Astrocyte (in vitro differentiated cells and primary cell): ENCODE results near the gene TLE1. TPM values are rescaled to one million over a fixed set of nuclear protein-coding genes. Genes with fewer than 3 reads are reported as not detected.

ENCODE experiments used
- DNase-seq: peaks from one replicate; pipeline ENCODE4 v3.0.0-alpha.2; 2010; ENCODE audit warnings: low read depth
- FAIRE-seq: peaks from 2 replicates; lab custom pipeline; 2011; peaks lifted over from hg19 to GRCh38; lab: Jason Lieb, UNC
- H2AFZ ChIP-seq: 2 replicates; pipeline ENCODE4 v1.6.0; 2012; ENCODE audit warnings: low read depth, low read length, inconsistent platforms
- H3K27ac ChIP-seq: 2 replicates; pipeline ENCODE4 v1.5.1; 2011; ENCODE audit warnings: low read depth, low read length, inconsistent platforms
- H3K27me3 ChIP-seq: 2 replicates; pipeline ENCODE4 v1.6.0; 2011; ENCODE audit warnings: low read length, inconsistent platforms; ENCODE audit not compliant: insufficient read depth
- H3K36me3 ChIP-seq: 2 replicates; pipeline ENCODE4 v1.5.1; 2011; ENCODE audit warnings: low read length, inconsistent platforms; ENCODE audit not compliant: insufficient read depth
- H3K4me1 ChIP-seq: 2 replicates; pipeline ENCODE4 v1.5.1; 2011; ENCODE audit warnings: low read length, inconsistent platforms; ENCODE audit not compliant: insufficient read depth
- H3K4me2 ChIP-seq: 2 replicates; pipeline ENCODE4 v1.6.0; 2012; ENCODE audit warnings: low read length, inconsistent platforms
- H3K4me3 ChIP-seq: 2 replicates; pipeline ENCODE4 v1.5.1; 2011; ENCODE audit warnings: low read depth, mild to moderate bottlenecking, low read length, inconsistent platforms; ENCODE audit not compliant: insufficient read depth
- H3K79me2 ChIP-seq: 2 replicates; pipeline ENCODE4 v1.6.0; 2012; ENCODE audit warnings: mild to moderate bottlenecking, low read length, inconsistent platforms; ENCODE audit not compliant: insufficient read depth
- H3K9ac ChIP-seq: 2 replicates; pipeline ENCODE4 v1.6.0; 2012; ENCODE audit warnings: mild to moderate bottlenecking, low read length, inconsistent platforms
- H3K9me3 ChIP-seq: 2 replicates; pipeline ENCODE4 v1.5.1; 2012; ENCODE audit warnings: low read depth, mild to moderate bottlenecking, low read length, inconsistent platforms; ENCODE audit not compliant: insufficient read depth
- H4K20me1 ChIP-seq: 2 replicates; pipeline ENCODE4 v1.6.0; 2012; ENCODE audit warnings: low read length, inconsistent platforms; ENCODE audit not compliant: insufficient read depth
- H3K27ac Mint-ChIP-seq: one replicate; pipeline ENCODE4 v1.8.0; 2021; ENCODE audit warnings: mild to moderate bottlenecking, mixed read lengths; ENCODE audit not compliant: unreplicated experiment
- H3K27me3 Mint-ChIP-seq: one replicate; pipeline ENCODE4 v1.8.0; 2021; ENCODE audit warnings: low read depth, mixed read lengths; ENCODE audit not compliant: unreplicated experiment
- H3K36me3 Mint-ChIP-seq: one replicate; pipeline ENCODE4 v1.8.0; 2021; ENCODE audit warnings: low read depth, mixed read lengths; ENCODE audit not compliant: unreplicated experiment
- H3K4me1 Mint-ChIP-seq: one replicate; pipeline ENCODE4 v1.8.0; 2021; ENCODE audit warnings: low read depth, mixed read lengths; ENCODE audit not compliant: unreplicated experiment
- H3K4me3 Mint-ChIP-seq: one replicate; pipeline ENCODE4 v1.8.0; 2021; ENCODE audit warnings: mild to moderate bottlenecking, moderate library complexity, mixed read lengths; ENCODE audit not compliant: unreplicated experiment
- H3K9me3 Mint-ChIP-seq: one replicate; pipeline ENCODE4 v1.8.0; 2021; ENCODE audit warnings: mild to moderate bottlenecking, mixed read lengths; ENCODE audit not compliant: unreplicated experiment
- CTCF ChIP-seq: IDR thresholded peaks from 2 replicates; pipeline ENCODE4 v1.5.1; 2011; ENCODE audit warnings: low read depth, mild to moderate bottlenecking, inconsistent platforms, low read length, moderate library complexity; ENCODE audit not compliant: insufficient read depth
- EZH2 ChIP-seq: IDR thresholded peaks from 2 replicates; pipeline ENCODE4 v1.6.1; 2012; ENCODE audit warnings: mild to moderate bottlenecking, low read length, inconsistent platforms; ENCODE audit not compliant: insufficient read depth
- total RNA-seq: library from RNA; stranded (reverse); gene quantifications from 2 replicates; pipeline ENCODE4 v1.2.1, GENCODE V29; 2021

The TLE1 gene
- total RNA-seq, 1 donor from 2014 or later = 29.6 TPM

DNA sequence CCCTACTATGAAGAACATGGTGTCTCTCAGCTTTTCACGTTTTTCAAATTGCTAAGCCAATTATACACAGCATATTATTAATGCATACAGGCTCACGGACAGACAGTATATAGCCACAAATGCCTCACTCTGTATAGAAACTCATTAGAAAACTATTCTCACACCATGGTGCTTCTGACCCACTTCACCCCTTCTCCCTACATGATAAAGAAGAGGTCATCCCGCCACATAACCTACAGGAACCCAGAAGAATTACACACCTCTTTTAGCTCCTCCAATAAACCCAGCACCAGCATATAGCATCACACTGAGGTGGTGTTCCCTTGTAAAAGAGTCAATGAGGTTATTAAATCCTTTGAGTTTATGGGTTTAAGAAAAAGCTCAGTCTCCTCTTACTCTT, 5.6 kb downstream of the TLE1 start:
- H4K20me1 ChIP-seq = peaks cover 61% of the 10 kb centered on the region
- peaks cover 8% of the 10 kb centered on the region for H3K4me1 Mint-ChIP-seq
- H3K4me3 Mint-ChIP-seq = no peak overlapping the region

GRCh38 chr9:81683238-81683637, 6.1 kb downstream of the TLE1 start:
- DNase-seq = no peak
- H3K9ac ChIP-seq = no peak overlapping the region
- Mint-ChIP-seq H3K9me3 (peaks cover 2% of the 10 kb centered on the region), H3K4me3 (no peak overlapping the region), H3K27ac (no peak overlapping the region), H3K4me1 (peaks cover 8% of the 10 kb centered on the region), H3K27me3 (no peaks in the 10 kb centered on the region), H3K36me3 (peaks cover 5% of the 10 kb centered on the region)
- TF ChIP-seq CTCF (no peak), EZH2 (no peak)
- no peak for FAIRE-seq
- H3K27ac ChIP-seq = no peak overlapping the region
- H3K4me3 ChIP-seq = no peak overlapping the region
- H3K27me3 ChIP-seq = no peaks in the 10 kb centered on the region
- H4K20me1 ChIP-seq = peaks cover 61% of the 10 kb centered on the region
- no peaks in the 10 kb centered on the region for H3K9me3 ChIP-seq
- peaks cover 20% of the 10 kb centered on the region for H3K4me1 ChIP-seq
- no peak overlapping the region for H2AFZ ChIP-seq
- no peaks in the 10 kb centered on the region for H3K36me3 ChIP-seq
- H3K79me2 ChIP-seq = peaks cover 75% of the 10 kb centered on the region
- peak overlapping the region; percentile 69 for H3K4me2 ChIP-seq

More for the DNA sequence above, 5.6 kb downstream of the TLE1 start:
- H3K4me1 ChIP-seq = peaks cover 20% of the 10 kb centered on the region
- H3K9ac ChIP-seq = no peak overlapping the region
- no peaks in the 10 kb centered on the region for H3K27me3 ChIP-seq
- H3K27ac Mint-ChIP-seq = no peak overlapping the region
- no peak overlapping the region for H3K4me3 ChIP-seq
- no peak for TF ChIP-seq EZH2
- TF ChIP-seq CTCF = no peak
- H3K9me3 Mint-ChIP-seq = peaks cover 2% of the 10 kb centered on the region
- H2AFZ ChIP-seq = no peak overlapping the region
- H3K79me2 ChIP-seq = peaks cover 73% of the 10 kb centered on the region
- no peaks in the 10 kb centered on the region for H3K36me3 ChIP-seq
- H3K4me2 ChIP-seq = no peak overlapping the region
- no peaks in the 10 kb centered on the region for H3K9me3 ChIP-seq
- no peak for FAIRE-seq
- no peak overlapping the region for H3K27ac ChIP-seq
- H3K36me3 Mint-ChIP-seq = peaks cover 5% of the 10 kb centered on the region
- no peaks in the 10 kb centered on the region for H3K27me3 Mint-ChIP-seq
- no peak for DNase-seq

GRCh38 chr9:81682797-81683196, 6.5 kb downstream of the TLE1 start:
- H2AFZ ChIP-seq = no peak overlapping the region
- H3K4me1 ChIP-seq = peaks cover 20% of the 10 kb centered on the region
- H3K27me3 ChIP-seq = no peaks in the 10 kb centered on the region
- peaks cover 62% of the 10 kb centered on the region for H4K20me1 ChIP-seq
- Mint-ChIP-seq H3K9me3 (peaks cover 2% of the 10 kb centered on the region), H3K36me3 (peaks cover 5% of the 10 kb centered on the region), H3K27ac (no peak overlapping the region), H3K4me1 (peaks cover 9% of the 10 kb centered on the region), H3K4me3 (no peak overlapping the region), H3K27me3 (no peaks in the 10 kb centered on the region)
- no peak overlapping the region for H3K27ac ChIP-seq
- peak; percentile 58 for DNase-seq
- no peak overlapping the region for H3K9ac ChIP-seq
- no peaks in the 10 kb centered on the region for H3K36me3 ChIP-seq
- peaks cover 72% of the 10 kb centered on the region for H3K79me2 ChIP-seq
- no peak for FAIRE-seq
- no peak overlapping the region for H3K4me3 ChIP-seq
- H3K4me2 ChIP-seq = peak overlapping the region; percentile 69
- no peaks in the 10 kb centered on the region for H3K9me3 ChIP-seq
- TF ChIP-seq CTCF (no peak), EZH2 (no peak)
